GM20431 (cell line): ENCODE data around the gene CLMP.
"Not testable (repeated sequence)": the region's sequence is repeated elsewhere in the genome, so short reads cannot be mapped to it uniquely, and the experiment has no call there.

Source experiments
- in situ Hi-C: fragments of 300-500 bp; cut with MseI, MboI; formaldehyde crosslinking; loops from one replicate; pipeline ENCODE4 v1.15.0; 2020; ENCODE audit warnings: low sequenced_read_pairs; ENCODE audit not compliant: unreplicated experiment

The CLMP gene

DNA sequence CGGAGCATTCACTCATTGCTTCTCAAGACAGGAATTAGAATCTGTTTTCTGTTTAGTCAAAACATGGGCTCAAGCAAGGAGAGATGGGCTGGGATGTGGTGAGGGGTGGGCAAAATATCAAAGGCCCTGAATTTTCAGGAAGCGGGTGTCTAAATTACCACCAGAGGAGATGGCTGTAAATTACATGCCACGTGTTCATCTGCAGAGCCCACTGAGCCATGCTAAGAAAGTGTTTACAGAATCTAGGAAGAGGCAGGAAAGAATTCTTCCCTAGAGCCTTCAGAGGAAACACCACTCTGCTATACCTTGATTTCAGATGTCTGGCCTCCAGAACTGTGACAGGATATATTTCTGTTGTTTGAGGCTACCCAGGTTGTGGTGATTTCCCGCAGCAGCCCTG lies 46.1 kb downstream of the CLMP start:
- in situ Hi-C loops = no loop called here

DNA sequence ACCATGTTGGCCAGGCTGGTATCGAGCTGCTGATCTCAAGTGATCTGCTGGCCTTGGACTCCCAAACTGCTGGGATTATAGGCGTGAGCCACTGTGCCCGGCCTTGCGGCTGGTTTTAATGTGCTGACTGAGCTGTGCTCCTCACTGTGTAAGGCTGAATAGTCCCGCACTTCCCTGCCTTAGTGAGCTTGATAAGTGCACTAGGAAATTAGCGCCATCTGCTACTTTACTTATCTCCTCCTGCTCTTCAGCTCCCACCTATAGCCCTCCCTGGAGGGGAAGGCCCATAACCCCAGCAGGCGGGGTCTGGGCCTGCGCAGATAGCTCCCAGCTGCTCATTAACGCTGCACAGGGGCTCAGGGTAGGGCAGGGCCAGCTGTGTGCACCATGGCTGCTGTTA lies 49.4 kb downstream of the CLMP start:
- in situ Hi-C loops = no loop called here

DNA sequence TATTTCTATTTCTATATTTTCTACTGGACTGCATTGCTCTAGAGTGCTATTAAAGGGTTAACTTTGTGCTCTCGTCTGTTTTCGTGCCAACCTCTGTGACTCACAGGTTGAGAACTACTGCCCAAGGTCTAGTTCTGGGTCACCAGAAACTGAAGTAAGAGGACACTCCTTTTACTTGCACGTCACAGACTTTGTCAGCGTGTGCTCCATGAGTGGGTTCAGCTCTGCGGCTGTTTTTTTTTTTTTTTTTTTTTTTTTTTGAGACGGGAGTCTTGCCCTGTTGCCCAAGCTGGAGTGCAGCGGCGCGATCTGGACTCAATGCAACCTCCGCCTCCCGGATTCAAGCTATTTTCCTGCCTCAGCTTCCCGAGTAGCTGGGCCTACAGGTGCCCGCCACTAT lies 49.8 kb downstream of the CLMP start:
- in situ Hi-C loops = no loop called here

DNA sequence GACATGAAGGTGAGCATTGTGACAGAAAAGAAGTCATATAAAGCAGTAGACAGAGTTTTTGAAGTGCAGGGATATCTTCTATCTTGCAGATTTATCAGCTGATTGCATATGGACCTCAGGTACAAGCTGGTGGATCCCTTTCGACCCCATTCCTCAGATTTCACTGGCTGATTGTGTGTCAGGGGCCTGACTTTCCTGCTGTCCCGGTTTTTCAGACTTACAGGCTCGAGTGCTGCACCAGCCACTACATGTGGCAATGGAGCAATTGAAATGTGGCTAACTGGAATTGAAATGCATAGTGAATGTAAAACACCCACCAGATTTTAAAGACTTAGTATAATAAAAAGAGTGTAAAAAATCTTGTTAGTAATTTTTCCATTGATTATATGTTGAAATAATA lies 50.3 kb downstream of the CLMP start:
- in situ Hi-C loops = no loop called here

DNA sequence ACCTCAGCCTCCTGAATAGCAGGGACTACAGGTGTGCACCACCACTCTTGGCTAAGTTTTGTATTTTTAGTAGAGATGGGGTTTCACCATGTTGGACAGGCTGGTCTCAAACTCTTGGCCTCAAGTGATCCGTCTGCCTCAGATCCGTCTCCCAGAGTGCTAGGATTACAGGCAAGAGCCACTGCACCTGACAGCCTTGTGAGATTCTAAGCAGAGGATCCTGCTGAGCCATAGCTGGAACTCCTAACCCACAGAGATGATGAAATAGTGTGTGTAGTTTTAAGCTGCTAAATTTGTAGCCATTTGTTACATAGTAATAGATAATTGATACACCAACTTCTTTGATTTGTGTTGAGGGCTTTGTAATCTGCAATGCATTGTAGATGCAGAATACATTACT lies 51.1 kb downstream of the CLMP start:
- in situ Hi-C loops = no loop called here

DNA sequence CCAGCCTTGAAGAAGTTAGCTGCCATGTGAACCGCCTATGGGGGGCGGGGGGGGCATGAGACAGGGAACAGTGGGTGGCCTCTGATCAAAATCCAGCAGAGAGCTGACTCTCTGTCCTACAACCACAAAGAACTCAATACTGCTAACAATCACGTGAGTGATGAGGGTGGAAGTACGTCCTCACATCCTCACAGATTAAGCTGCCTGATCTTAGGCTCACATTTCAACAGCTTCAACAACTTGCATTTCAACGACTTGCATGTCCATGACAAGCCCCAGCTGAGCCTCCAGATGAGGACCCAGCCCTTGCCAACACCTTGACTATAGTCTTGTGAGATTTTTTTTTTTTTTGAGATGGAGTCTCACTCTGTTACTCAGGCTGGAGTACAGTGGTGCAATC lies 51.6 kb downstream of the CLMP start:
- in situ Hi-C loops = no loop called here

DNA sequence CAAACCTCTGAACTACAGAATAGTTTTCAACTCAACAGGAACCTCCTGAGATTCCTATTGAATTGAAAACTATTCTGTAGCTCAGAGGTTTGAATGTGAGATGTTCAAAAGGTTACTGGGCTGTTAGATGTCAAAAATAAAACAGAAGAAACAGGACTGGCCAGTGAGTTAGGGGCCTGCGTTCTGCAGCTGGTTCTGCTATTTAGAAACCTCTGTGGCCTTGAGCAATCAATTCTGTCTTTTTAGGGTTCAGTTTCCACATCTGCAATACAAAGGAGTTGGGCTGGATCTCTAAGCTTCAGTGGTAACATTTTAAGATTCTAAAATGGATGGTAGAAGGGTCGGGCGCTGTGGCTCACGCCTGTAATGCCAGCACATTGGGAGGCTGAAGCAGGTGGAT lies 55.8 kb downstream of the CLMP start:
- in situ Hi-C loops = no loop called here

DNA sequence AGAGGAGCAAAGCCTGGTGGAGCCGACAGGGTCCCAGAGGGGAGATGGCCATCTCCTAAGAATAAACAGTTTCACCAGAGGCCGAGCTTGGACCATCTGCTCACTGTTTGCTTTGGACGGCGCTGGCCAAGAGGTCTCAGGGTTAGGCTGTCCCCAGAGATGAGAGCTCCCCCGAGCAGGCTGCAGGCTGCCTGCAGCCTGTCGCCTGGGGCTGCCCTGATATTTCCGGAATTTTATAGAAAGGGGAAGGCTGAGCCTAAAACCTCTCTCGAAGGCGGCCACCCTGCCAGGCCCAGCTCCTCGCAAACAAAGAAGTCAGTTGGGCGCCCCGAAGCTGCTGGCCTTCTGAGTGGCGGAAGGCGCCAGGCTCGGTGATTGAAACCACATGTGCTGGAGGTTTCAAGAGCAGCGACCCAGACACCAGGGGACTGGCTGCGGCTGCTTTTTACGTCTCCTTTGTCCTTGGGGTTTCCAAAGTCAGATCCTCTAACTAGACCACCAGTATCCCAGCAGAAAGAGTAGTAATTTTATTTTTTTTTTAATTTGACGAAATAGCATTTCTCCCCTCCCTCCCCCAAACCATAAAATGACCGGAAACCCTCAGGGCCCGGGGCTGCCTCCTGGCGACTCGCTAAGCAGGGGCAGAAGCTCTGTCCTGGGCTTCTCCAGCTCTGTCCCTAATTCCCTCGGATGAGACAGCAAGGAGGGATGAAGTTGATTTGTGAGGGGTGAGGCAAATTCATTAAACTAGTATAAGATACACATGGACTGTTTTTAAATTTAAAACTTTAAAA lies 57.4 kb downstream of the CLMP start:
- in situ Hi-C loops = no loop called here

DNA sequence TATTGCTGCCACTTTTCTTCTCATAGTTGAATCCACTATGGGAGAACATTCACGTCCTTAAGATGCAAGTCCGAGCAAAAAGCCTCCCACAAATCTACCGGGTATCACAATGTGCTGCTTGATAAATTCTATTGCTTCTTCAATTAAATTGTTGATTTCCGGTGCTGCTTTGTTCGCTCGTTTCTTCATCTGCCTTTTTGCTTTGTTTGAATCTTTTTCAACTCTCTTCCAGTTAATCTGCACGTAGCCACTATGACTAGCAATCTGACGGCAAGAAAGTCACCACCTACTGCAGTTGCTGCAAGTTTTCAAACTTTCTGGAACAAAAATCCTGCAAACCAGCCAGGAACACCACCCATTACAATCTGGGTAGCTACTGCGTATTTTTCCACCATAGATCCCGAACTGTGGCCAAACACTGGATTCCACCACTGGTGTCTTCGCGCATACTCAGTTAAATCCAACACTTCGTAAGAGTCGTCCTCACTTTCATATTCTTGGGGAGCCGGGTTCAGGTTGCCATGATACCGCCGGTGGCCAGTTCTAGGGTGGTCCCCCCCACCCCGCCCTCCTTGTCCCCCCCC lies 59.1 kb downstream of the CLMP start:
- in situ Hi-C loops = no loop called here

DNA sequence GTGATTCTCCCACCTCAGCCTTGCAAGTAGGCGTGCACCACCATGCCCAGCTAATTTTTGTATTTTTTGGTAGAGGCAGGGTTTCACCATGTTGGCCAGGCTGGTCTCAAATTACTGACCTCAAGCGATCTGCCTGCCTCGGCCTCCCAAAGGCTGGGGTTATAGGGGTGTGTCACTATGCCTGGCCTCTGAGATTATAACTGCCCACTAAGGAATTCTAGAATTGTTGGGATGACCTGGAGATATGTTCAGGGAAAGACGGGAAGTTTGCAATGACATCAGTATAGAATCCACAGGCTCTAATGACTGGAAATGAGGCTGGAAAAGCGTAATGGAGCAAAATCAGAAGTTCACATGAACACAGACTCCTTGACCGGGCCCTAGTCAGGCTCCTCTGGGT lies 62.2 kb downstream of the CLMP start:
- in situ Hi-C loops = no loop called here

DNA sequence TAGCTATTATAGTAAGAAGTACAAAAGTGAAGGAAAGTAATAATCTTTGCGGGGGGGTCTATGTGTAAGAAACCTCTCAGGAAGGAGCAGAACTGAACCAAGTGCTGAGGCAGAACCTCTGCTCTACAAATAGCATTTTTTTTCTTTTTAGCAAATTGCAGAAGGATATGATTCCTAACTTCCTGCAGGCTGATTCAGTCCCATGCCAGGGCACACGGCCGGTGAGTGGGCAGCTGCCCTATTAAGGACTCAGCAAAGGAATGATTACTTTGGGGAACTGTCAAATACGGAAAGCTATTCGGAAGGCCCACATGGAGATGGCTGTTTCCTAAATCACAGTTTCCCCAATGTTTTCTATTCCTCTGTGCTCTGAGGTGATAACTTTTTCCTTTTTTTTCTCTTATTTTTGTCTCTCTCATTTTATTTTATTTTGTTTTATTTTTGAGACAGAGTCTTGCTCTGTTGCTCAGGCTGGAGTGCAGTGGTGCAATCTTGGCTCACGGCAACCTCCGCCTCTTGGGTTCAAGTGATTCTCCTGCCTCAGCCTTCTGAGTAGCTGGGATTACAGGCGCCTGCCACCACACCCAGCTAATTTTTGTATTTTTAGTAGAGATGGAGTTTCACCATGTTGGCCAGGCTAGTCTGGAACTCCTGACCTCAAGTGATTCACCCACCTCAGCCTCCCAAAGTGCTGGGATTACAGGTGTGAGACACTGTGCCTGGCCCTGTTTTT lies 62.8 kb downstream of the CLMP start:
- in situ Hi-C loops = not testable (repeated sequence)

DNA sequence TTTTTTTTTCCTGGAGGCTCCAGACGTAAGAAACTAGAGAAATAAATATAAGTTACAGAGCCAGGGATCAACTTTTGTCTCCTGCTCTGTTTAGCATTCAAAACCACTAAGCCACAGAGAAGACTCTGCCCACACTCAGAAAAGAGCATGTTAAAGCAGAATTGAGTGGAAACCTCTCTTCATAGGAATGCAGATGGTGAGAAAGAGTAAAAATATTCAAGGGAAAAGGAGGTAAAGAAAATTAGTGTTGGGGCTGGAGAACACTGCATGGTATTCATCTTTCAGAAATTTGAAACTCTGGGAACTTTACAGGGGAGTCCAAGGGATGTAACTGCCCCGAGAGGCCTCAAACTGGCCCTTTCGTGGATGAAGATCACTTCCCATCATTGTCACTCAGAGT lies 65.1 kb downstream of the CLMP start:
- in situ Hi-C loops = no loop called here

DNA sequence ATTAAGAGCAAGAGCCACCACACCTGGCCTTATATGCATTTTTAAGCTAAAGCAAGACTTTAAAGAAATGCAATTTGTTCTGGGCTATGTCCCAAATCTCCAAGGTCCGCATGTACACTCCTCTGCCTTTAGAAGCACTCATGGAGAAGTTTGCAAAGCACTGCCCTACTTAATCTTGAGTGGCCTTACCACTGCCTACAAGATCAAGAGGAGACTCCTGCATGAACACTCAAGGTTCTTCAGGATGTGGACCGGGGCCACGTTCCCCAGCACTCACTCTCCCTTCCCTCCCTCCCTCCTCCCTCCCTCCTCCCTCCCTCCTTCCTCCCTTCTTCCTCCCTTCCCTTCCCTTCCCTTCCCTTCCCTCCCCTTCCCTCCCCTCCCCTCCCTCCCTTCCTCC lies 69.9 kb downstream of the CLMP start:
- in situ Hi-C loops = no loop called here

DNA sequence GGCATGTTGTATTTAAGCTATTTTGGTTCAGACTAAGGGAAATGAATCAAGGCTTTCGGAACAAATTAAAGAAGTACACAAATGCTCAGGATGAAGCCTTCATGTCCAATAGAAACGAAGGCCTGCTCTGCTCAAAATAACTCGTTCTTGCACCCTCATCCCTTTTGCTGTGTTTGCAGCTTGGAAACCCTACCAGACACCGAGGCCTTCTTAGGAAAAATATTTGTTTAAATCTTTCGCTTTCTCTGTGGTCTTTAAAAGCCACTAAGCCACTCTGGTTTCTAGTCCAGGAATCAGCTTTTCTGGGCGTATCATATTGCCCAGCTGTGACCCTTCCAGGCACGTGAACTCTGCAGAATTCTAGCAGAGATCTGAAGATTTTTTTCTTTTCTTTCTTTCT lies 72.2 kb downstream of the CLMP start:
- in situ Hi-C loops = loop anchor here (25.0 kb wide), 1 partner anchor 364 kb away; no protein-coding TSS in a partner anchor

DNA sequence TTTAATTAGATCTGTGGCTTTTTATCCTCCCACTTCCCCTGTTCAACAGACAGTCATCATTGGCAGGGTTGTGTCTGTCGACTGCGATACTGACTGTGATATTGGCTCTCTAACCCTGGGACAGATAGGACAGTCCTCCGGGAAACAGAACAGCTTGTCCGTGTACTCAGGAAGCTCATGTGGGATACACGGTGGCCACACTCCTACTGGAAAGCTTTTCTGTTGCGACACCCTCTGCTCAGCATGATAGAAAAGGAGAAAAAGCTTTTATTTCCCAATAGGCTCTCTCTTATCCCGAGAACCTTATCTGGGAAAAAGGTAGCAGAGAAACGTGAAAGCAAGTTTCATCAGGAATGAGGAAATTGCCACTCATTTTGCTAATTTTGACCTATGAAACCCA lies 72.7 kb downstream of the CLMP start:
- in situ Hi-C loops = loop anchor here (25.0 kb wide), 1 partner anchor 365 kb away; no protein-coding TSS in a partner anchor

DNA sequence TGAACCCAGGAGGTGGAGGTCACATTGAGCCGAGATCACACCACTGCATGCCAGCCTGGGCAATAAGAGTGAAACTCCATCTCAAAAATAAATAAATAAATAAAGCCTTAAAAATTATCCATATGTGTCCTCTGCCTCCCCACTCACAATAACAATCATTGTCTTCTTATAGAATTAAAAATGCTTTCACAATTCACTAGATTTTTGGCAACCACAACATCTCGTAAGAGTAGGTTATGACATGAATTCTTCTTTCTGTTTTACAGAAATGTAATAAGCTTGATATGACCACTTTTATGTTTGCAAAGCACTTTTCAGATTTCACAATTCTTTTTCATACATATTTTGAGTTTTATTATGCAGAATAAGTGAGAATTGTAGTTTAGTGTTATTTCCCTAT lies 78.6 kb downstream of the CLMP start:
- in situ Hi-C loops = loop anchor here (10.0 to 25.0 kb wide), 2 partner anchors 128 to 371 kb away; no protein-coding TSS in a partner anchor

DNA sequence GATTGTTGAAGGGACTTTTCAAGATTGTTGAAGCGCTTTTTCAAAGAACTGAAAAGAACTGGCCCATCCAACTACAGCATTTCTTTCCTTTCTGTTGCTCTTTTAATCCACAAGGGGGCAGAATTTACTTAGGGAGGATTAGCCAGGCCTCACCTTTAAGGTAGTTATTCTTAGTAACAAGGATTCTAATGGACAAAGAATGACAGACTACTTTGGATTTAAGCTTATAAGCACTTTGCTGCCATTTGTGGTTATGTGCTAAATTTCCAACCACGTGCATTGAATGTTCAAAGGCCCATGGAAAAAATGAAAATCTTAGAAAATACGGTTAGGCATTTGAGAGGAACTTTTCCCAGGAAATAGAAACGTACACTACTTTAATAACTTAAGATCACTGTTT lies 83.6 kb downstream of the CLMP start:
- in situ Hi-C loops = loop anchor here (10.0 to 25.0 kb wide), 2 partner anchors 133 to 376 kb away; no protein-coding TSS in a partner anchor

DNA sequence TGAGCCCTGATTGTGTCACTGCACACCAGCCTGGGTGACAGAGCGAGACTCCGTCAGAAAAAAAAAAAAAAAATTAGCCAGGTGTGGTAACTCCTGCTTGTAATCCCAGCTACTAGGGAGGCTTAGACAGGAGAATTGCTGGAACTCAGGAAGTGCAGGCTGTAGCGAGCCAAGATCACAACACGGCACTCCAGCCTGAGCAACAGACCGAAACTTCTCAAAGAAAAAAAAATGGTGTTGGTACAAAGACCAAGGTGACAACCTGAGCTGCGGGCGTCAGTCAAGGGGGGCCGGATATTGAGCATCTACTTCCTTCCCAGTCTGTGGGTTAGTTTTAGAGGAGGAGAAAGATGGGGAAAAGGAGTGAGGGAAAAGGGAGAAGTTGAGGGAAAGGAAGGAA lies 84.7 kb downstream of the CLMP start:
- in situ Hi-C loops = loop anchor here (10.0 to 25.0 kb wide), 2 partner anchors 134 to 377 kb away; no protein-coding TSS in a partner anchor

DNA sequence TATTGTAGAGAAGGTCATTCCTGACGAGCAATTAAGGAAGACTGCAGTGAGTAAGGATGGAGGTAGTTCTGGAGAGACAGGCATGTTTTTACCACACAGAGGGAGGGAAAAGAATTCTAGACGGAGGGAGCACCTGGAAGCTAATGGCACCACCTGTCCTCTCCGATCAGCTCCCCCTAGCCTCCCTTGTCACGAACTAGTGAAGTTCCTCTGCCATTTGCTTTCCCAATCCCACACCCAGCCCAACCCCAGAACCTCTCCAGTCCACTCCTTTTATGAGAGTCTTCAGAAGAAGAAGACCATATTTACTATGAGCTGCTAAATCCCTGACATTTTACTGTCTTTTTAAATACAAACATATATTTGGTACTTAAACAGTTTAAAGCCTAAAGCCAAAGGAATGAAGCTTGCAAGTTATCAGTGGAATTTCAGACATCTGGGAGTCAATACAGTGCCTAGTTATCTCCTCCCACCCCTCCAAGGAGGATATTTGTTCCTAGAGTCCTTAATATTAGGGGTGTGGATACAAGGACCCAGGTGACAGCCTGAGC lies 87.0 kb downstream of the CLMP start:
- in situ Hi-C loops = loop anchor here (25.0 kb wide), 1 partner anchor 379 kb away; no protein-coding TSS in a partner anchor

DNA sequence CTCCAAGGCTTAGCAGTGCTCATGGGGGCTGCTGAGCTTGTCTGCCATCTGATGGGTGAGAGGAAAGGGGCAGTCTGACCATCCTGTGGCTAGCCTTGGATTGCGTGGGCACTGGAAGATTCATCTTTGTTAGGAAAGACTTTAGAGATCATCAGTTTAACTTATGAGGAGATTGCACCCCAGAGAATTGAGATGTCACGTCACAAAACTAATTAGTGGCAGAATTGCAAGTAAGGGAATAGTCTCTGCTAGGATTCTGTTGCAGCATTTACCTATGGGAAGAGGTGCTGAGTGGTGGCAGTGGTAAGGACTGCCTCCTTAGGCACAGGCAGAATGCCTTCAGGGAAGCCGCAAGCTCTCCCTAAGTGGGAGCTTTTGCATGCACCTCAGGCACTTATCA lies 90.4 kb downstream of the CLMP start:
- in situ Hi-C loops = loop anchor here (25.0 kb wide), 1 partner anchor 383 kb away; no protein-coding TSS in a partner anchor
